Activated CD4-positive, alpha-beta T cell treated with anti-CD3 and anti-CD28 coated beads, Interleukin-2, amount 10 ng/mL, durations not matched to agents 24 days and 14 days (primary cell): ENCODE results near the gene SLC5A12. TPM values are rescaled to one million over a fixed set of nuclear protein-coding genes. Genes with fewer than 3 reads are reported as not detected.

Experiments
- total RNA-seq: library from RNA; stranded (reverse); gene quantifications from 2 replicates; pipeline ENCODE4 v1.2.3, GENCODE V29; 2022

SLC5A12 gene
- total RNA-seq, 1 donor from 2014 or later, result not detected

Other genes starting within 250 kb of the SLC5A12 start
- not detected in 2 replicates for gene MUC15, start 149.8 kb downstream of the SLC5A12 start, total RNA-seq